SH-SY5Y (cell line): Measurements from ENCODE around the gene NUP50.

Experiments used
- GATA2 ChIP-seq: IDR thresholded peaks from 2 replicates; pipeline ENCODE4 v1.6.1; 2011; ENCODE audit warnings: mild to moderate bottlenecking, low read depth, low read length
- GATA3 ChIP-seq: IDR thresholded peaks from 2 replicates; pipeline ENCODE4 v1.6.1; 2011; ENCODE audit warnings: low read depth, mild to moderate bottlenecking, low read length, moderate library complexity

DNA sequence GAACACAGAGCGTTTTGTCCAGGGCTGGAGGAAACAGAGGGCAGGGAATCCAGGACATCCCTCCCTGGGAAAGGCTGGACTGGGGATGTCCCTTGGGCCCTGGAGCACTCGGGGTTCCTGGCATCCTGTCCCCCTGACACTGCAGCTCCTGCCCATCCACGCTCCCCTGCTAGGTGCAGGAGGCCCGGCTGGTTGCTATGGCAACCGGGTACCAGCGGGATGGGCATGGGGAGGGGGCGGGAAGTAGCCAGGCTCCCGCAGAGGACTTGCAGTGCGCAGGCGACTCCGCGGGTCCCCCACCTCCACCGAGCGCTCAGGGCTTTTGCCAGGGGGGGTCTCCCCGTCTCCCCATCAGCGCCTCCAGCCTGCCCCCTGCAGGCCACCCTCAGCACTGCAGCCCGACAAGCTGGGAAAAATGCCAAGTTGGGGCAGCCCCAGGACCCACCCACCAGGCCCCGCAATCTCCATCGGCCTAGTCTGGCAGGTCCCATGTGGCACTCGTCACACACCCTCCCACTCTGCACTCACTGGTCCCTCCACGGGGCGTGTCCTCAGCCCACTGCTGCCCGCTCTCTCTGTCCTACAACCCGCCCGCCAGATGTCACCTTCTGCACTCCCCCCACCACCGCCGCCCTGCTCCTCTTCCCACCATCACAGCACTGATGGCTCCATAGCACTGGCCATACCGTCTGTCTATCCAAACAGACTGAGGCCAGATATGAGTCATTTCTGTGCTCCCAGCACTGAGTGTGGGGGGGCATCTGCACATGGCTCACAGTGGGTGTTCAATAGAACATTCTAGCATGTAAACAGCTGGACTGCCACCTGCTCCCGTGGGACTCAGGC lies 45.5 kb downstream of the NUP50 start:
- TF ChIP-seq GATA2 (no peak; the same call in 1 of the 2 replicates), GATA3 (no peak)
